CD4-positive, alpha-beta memory T cell (primary cell): ENCODE measurements around the gene ATRNL1. TPM values are rescaled to one million over a fixed set of nuclear protein-coding genes. Genes with fewer than 3 reads are reported as not detected.

ENCODE experiments used
- CTCF ChIA-PET: fragments of 350-600 bp; sonication (Branson Sonifier 250); formaldehyde crosslinking; loops from one replicate; lab custom pipeline; 2021; ENCODE audit warnings: inconsistent platforms; ENCODE audit not compliant: partially characterized antibody; lab: Charles Lee
- POLR2A ChIA-PET: fragments of 350-600 bp; sonication (Branson Sonifier 250); formaldehyde crosslinking; loops from one replicate; lab custom pipeline; 2021; ENCODE audit not compliant: partially characterized antibody; lab: Charles Lee
- DNase-seq, 5 donors: peaks; one replicate each; pipeline versions ENCODE4 v3.0.0 to v3.0.0-alpha.2; 2020 to 2022; ENCODE audit warnings: mixed read lengths in 1 of 5
- H3K27ac ChIP-seq: one replicate; pipeline ENCODE4 v1.7.0; 2013; ENCODE audit warnings: low read depth, low read length
- H3K27me3 ChIP-seq: 2 replicates; pipeline ENCODE4 v1.7.0; 2013; ENCODE audit warnings: mild to moderate bottlenecking, low read length, moderate library complexity; ENCODE audit not compliant: insufficient read depth
- H3K36me3 ChIP-seq: 2 replicates; pipeline ENCODE4 v1.7.0; 2013; ENCODE audit warnings: mild to moderate bottlenecking, low read length, moderate library complexity; ENCODE audit not compliant: insufficient read depth
- H3K4me1 ChIP-seq: 2 replicates; pipeline ENCODE4 v1.7.0; 2013; ENCODE audit warnings: mild to moderate bottlenecking, low read length, moderate library complexity; ENCODE audit not compliant: insufficient read depth
- H3K4me3 ChIP-seq, 2 donors: one replicate each; pipeline ENCODE4 v1.7.0; 2013; ENCODE audit warnings: low read length in 2 of 2, mild to moderate bottlenecking in 1 of 2
- H3K9me3 ChIP-seq, 2 donors: one replicate each; pipeline ENCODE4 v1.7.0; 2013; ENCODE audit warnings: low read length in 2 of 2, control low read depth in 1 of 2; ENCODE audit not compliant: control insufficient read depth in 1 of 2
- H3K27ac Mint-ChIP-seq, 7 donors: one replicate each; pipeline ENCODE4 v1.8.0; 2020 to 2021; ENCODE audit warnings: mixed read lengths in 7 of 7, mild to moderate bottlenecking in 6 of 7, inconsistent platforms in 3 of 7, moderate library complexity in 3 of 7
- H3K27me3 Mint-ChIP-seq, 2 donors: one replicate each; pipeline ENCODE4 v1.8.0; 2020 to 2021; ENCODE audit warnings: mixed read lengths in 2 of 2
- H3K36me3 Mint-ChIP-seq, 2 donors: one replicate each; pipeline ENCODE4 v1.8.0; 2020 to 2021; ENCODE audit warnings: mixed read lengths in 2 of 2, inconsistent platforms in 1 of 2, mild to moderate bottlenecking in 1 of 2
- H3K4me1 Mint-ChIP-seq, 4 donors: one replicate each; pipeline ENCODE4 v1.8.0; 2020 to 2021; ENCODE audit warnings: mixed read lengths in 4 of 4, mild to moderate bottlenecking in 1 of 4
- H3K4me3 Mint-ChIP-seq, 8 donors: one replicate each; pipeline ENCODE4 v1.8.0; 2020 to 2021; ENCODE audit warnings: mixed read lengths in 8 of 8, mild to moderate bottlenecking in 7 of 8, moderate library complexity in 6 of 8, inconsistent platforms in 3 of 8
- H3K9me3 Mint-ChIP-seq, 8 donors: one replicate each; pipeline ENCODE4 v1.8.0; 2020 to 2021; ENCODE audit warnings: mixed read lengths in 8 of 8, mild to moderate bottlenecking in 5 of 8, inconsistent platforms in 3 of 8, moderate library complexity in 1 of 8
- intact Hi-C: fragments of 100-400 bp; cut with micrococcal nuclease; formaldehyde crosslinking; loops from one replicate; pipeline ENCODE4 v1.15.1; 2023
- polyA plus RNA-seq, 2 donors: library from polyadenylated mRNA; unstranded; fragments of 300-500 nt; fragmentation: Illumina TruSeq; gene quantifications; one replicate each; pipeline ENCODE4 v1.2.3, GENCODE V29; 2021
- total RNA-seq, 2 experiments: library from RNA; stranded (reverse); gene quantifications; one replicate each; pipeline ENCODE4 v1.2.3, GENCODE V29; 2021

The ATRNL1 gene
- total and polyA plus RNA-seq, 4 experiments from 2014 or later, result 0.23 to 0.50 TPM; not detected in 2

DNA sequence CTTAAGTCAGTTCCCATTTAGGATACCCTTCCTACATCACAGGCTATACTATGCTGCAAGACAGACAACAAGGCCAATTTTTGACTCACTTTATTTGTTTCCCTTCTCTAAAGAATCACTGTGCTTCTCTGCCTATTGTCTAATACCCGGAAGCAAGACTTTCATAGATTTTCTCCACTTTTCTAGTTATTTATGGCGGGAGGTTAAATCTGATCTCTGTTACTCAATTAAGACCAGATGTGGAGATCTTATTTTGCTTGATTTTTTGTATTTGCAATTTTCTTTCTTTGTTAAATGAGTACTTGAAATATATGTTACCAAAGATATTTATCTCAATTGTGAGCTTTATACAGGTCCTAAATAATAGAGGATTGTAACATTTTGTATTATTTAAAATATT lies 511.5 kb downstream of the ATRNL1 start:
- no peaks in the 10 kb centered on the region for H3K9me3 ChIP-seq
- Mint-ChIP-seq H3K4me3 (no peak overlapping the region), H3K27me3 (no peaks in the 10 kb centered on the region), H3K9me3 (peaks cover 0 to 10% (median 2%) of the 10 kb centered on the region in 8 donors), H3K4me1 (no peaks in the 10 kb centered on the region), H3K36me3 (no peaks in the 10 kb centered on the region), H3K27ac (no peak overlapping the region)
- H3K4me3 ChIP-seq, result no peak overlapping the region
- POLR2A ChIA-PET, result no interaction called here
- intact Hi-C loops, result no loop called here
- H3K27me3 ChIP-seq, result no peaks in the 10 kb centered on the region
- CTCF ChIA-PET, result no interaction called here
- no peak for DNase-seq
- H3K36me3 ChIP-seq, result no peaks in the 10 kb centered on the region
- no peak overlapping the region for H3K27ac ChIP-seq
- no peaks in the 10 kb centered on the region for H3K4me1 ChIP-seq

DNA sequence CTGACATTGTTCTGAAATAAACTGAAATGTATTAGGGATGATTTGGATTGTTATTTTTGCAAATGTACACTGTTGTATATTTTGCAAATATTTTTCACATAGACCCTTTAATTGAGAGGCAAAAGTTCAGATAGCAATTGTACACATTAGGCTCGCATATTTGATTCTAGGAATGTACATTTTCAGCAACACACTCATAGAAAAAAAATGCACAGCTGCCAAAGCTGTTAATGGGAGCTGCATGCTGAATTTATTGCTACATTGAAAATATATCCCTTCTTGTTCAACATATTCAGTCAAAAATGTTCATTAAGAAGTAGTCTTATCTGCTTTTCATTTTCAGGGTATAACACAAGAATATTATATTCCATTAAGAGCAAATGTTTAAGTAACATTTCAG lies 512.9 kb downstream of the ATRNL1 start:
- no peaks in the 10 kb centered on the region for H3K4me1 Mint-ChIP-seq
- H3K27ac Mint-ChIP-seq, result no peak overlapping the region
- POLR2A ChIA-PET, result no interaction called here
- Histone ChIP-seq H3K9me3 (no peaks in the 10 kb centered on the region), H3K27ac (no peak overlapping the region), H3K4me3 (no peak overlapping the region), H3K27me3 (no peaks in the 10 kb centered on the region), H3K36me3 (no peaks in the 10 kb centered on the region), H3K4me1 (no peaks in the 10 kb centered on the region)
- H3K9me3 Mint-ChIP-seq, result peaks cover 0 to 9% (median 2%) of the 10 kb centered on the region in 8 donors
- CTCF ChIA-PET, result no interaction called here
- no peaks in the 10 kb centered on the region for H3K36me3 Mint-ChIP-seq
- DNase-seq, result no peak
- H3K27me3 Mint-ChIP-seq, result no peaks in the 10 kb centered on the region
- H3K4me3 Mint-ChIP-seq, result no peak overlapping the region
- intact Hi-C loops, result no loop called here

DNA sequence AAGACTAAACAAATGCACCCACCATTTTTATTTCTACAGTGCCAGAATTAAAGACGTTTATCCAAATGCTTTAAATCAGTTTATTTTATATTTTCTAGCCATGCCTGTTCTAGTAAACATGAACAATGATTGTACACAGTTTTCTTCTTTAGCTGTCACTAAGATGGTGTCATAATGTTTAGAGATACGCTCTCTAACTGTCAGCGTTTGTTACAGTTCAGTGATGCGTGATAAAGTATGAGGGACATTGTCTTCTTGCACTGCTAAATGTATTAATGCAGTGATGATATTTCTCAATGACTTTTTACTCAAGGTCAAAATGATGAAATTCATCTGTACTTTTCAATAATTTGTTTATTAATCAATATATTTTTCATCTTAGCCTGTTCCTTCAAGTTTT lies 513.6 kb downstream of the ATRNL1 start:
- H3K4me1 Mint-ChIP-seq, result no peaks in the 10 kb centered on the region
- ChIA-PET POLR2A (no interaction called here), CTCF (no interaction called here)
- H3K27me3 ChIP-seq, result no peaks in the 10 kb centered on the region
- H3K27ac ChIP-seq, result no peak overlapping the region
- DNase-seq, result no peak
- peaks cover 0 to 5% (median under 1%) of the 10 kb centered on the region in 8 donors for H3K9me3 Mint-ChIP-seq
- no peak overlapping the region for H3K4me3 ChIP-seq
- H3K36me3 ChIP-seq, result no peaks in the 10 kb centered on the region
- no peaks in the 10 kb centered on the region for H3K36me3 Mint-ChIP-seq
- no peaks in the 10 kb centered on the region for H3K27me3 Mint-ChIP-seq
- H3K4me3 Mint-ChIP-seq, result no peak overlapping the region
- H3K9me3 ChIP-seq, result no peaks in the 10 kb centered on the region
- no peak overlapping the region for H3K27ac Mint-ChIP-seq
- no peaks in the 10 kb centered on the region for H3K4me1 ChIP-seq
- intact Hi-C loops, result no loop called here

DNA sequence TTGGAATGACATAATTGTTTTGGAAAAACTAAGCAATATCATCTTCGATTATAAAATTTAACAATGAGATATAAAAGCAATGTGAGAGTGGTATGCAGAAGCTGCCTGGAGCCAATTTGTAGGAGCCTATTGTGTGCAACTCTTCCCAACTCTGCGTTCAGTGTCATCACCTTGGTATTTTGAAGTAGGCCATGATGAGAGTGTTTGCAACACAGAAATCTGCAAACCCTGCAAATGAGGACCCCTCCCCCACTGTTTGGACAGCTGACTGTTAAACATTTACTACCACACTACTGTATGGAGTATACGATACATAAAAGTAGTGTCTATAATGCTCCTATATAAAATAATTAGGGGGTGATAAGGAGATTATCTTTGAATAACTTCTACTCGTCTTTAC lies 531.3 kb downstream of the ATRNL1 start:
- ChIA-PET CTCF (no interaction called here), POLR2A (no interaction called here)
- no peaks in the 10 kb centered on the region for H3K36me3 ChIP-seq
- H3K4me1 Mint-ChIP-seq, result no peaks in the 10 kb centered on the region
- H3K4me3 ChIP-seq, result no peak overlapping the region
- no peaks in the 10 kb centered on the region for H3K27me3 Mint-ChIP-seq
- H3K4me1 ChIP-seq, result no peaks in the 10 kb centered on the region
- H3K27me3 ChIP-seq, result no peaks in the 10 kb centered on the region
- intact Hi-C loops, result no loop called here
- no peaks in the 10 kb centered on the region for H3K9me3 ChIP-seq
- DNase-seq, result no peak
- H3K4me3 Mint-ChIP-seq, result no peak overlapping the region
- no peak overlapping the region for H3K27ac ChIP-seq
- H3K9me3 Mint-ChIP-seq, result peaks cover 0 to 17% (median 4%) of the 10 kb centered on the region in 8 donors
- H3K36me3 Mint-ChIP-seq, result no peaks in the 10 kb centered on the region
- H3K27ac Mint-ChIP-seq, result no peak overlapping the region

DNA sequence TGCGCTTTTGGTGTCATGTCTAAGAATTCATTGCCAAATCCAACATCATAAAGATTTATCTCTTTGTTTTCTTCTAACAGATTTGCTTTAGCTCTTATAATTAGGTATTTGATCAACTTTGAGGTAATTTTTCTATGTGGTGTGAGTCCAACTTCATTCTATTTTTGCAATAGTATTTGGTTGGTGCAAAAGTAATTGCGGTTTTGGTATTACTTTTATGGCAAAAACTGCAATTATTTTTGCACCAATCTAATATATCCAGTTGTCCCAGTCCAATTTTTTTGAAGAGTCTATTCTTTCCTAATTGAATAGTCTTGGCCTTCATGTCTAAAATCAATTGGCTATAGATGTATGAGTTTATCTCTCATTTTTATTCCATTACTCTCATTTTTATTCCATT lies 535.5 kb downstream of the ATRNL1 start:
- Histone ChIP-seq H3K4me1 (no peaks in the 10 kb centered on the region), H3K27me3 (no peaks in the 10 kb centered on the region), H3K4me3 (no peak overlapping the region), H3K27ac (no peak overlapping the region), H3K36me3 (no peaks in the 10 kb centered on the region), H3K9me3 (no peaks in the 10 kb centered on the region)
- Mint-ChIP-seq H3K4me3 (no peak overlapping the region), H3K27me3 (no peaks in the 10 kb centered on the region), H3K9me3 (peaks cover 0 to 12% (median 3%) of the 10 kb centered on the region in 8 donors), H3K36me3 (no peaks in the 10 kb centered on the region), H3K27ac (no peak overlapping the region), H3K4me1 (no peaks in the 10 kb centered on the region)
- no peak for DNase-seq
- CTCF ChIA-PET, result no interaction called here
- intact Hi-C loops, result no loop called here
- POLR2A ChIA-PET, result no interaction called here

DNA sequence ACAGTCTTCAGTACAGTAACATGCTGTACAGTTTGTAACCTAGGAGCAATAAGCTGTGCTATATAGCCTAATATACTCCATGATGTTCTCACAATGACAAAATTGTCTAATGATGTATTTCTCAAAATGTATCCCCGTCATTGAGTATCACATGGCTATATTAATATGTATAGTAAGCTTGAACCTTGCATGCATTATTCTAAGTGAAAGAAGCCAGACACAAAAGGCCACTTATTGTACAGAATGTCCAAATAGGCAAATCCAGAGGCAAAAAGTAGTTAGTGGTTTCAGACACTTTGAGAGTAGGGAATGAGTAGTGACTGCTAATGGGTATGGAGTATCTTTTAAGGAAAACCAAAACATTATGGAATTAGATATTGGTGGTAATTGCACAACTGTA lies 545.1 kb downstream of the ATRNL1 start:
- ChIA-PET POLR2A (no interaction called here), CTCF (no interaction called here)
- Histone ChIP-seq H3K27ac (no peak overlapping the region), H3K4me1 (no peaks in the 10 kb centered on the region), H3K36me3 (no peaks in the 10 kb centered on the region), H3K27me3 (no peaks in the 10 kb centered on the region), H3K4me3 (no peak overlapping the region), H3K9me3 (no peaks in the 10 kb centered on the region)
- H3K4me1 Mint-ChIP-seq, result no peaks in the 10 kb centered on the region
- intact Hi-C loops, result no loop called here
- no peaks in the 10 kb centered on the region for H3K36me3 Mint-ChIP-seq
- DNase-seq, result no peak
- peaks cover 0 to 7% (median 4%) of the 10 kb centered on the region in 8 donors for H3K9me3 Mint-ChIP-seq
- H3K4me3 Mint-ChIP-seq, result no peak overlapping the region
- H3K27me3 Mint-ChIP-seq, result no peaks in the 10 kb centered on the region
- H3K27ac Mint-ChIP-seq, result no peak overlapping the region

DNA sequence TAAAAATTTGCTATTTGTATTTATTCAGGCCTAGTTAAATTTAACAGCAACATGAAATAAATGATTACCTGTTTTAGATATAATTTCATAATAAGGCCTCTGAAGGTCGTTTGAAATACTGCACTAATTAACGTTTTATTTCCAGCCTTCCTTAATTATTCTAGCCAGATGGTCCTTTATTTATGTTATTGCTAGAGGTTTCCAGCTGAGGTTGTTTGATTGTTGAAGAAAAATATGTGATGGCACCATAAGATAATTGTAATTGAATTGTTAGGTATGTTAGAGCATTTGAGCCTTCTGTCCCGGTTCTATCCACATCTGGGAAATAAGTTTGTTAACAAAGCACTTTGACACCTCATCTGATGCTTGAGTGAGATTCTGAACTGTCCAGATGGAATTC lies 556.1 kb downstream of the ATRNL1 start:
- no peak overlapping the region for H3K27ac Mint-ChIP-seq
- no peaks in the 10 kb centered on the region for H3K4me1 Mint-ChIP-seq
- H3K27me3 ChIP-seq, result no peaks in the 10 kb centered on the region
- no peaks in the 10 kb centered on the region for H3K9me3 ChIP-seq
- peaks cover 0 to 8% (median 2%) of the 10 kb centered on the region in 8 donors for H3K9me3 Mint-ChIP-seq
- no peaks in the 10 kb centered on the region for H3K36me3 ChIP-seq
- no peak for DNase-seq
- CTCF ChIA-PET, result no interaction called here
- H3K4me3 Mint-ChIP-seq, result no peak overlapping the region
- H3K4me3 ChIP-seq, result no peak overlapping the region
- H3K27me3 Mint-ChIP-seq, result no peaks in the 10 kb centered on the region
- H3K27ac ChIP-seq, result no peak overlapping the region
- intact Hi-C loops, result no loop called here
- H3K36me3 Mint-ChIP-seq, result no peaks in the 10 kb centered on the region
- POLR2A ChIA-PET, result no interaction called here
- H3K4me1 ChIP-seq, result no peaks in the 10 kb centered on the region

DNA sequence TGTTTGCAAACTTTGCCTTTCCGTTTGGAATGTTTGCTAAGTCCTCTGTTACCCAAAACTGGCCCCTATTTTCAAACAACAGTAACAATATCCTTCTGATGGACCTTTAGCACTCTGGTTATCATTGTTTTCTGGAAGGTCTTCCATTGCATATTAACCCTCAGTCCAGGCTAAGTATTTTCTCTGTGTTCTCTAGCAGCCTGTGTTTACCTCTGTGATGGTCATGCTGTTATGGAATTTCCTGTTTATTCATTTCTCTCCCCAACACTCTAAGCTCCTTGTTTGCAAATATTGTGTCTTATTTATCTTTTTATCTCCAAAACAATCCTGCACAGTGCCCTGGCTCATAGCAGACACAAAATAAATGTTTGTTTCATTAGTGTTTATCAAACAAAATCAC lies 560.3 kb downstream of the ATRNL1 start:
- H3K4me1 Mint-ChIP-seq, result no peaks in the 10 kb centered on the region
- intact Hi-C loops, result no loop called here
- H3K36me3 ChIP-seq, result no peaks in the 10 kb centered on the region
- H3K4me3 ChIP-seq, result no peak overlapping the region
- ChIA-PET POLR2A (no interaction called here), CTCF (no interaction called here)
- DNase-seq, result no peak
- H3K36me3 Mint-ChIP-seq, result no peaks in the 10 kb centered on the region
- H3K27me3 ChIP-seq, result no peaks in the 10 kb centered on the region
- H3K27me3 Mint-ChIP-seq, result no peaks in the 10 kb centered on the region
- no peaks in the 10 kb centered on the region for H3K4me1 ChIP-seq
- no peak overlapping the region for H3K27ac Mint-ChIP-seq
- no peak overlapping the region for H3K27ac ChIP-seq
- H3K4me3 Mint-ChIP-seq, result no peak overlapping the region
- peaks cover 0 to 8% (median 2%) of the 10 kb centered on the region in 8 donors for H3K9me3 Mint-ChIP-seq
- no peaks in the 10 kb centered on the region for H3K9me3 ChIP-seq
